Naive B cell (primary cell): ENCODE results near the gene HAPLN2. TPM values are rescaled to one million over a fixed set of nuclear protein-coding genes. Genes with fewer than 3 reads are reported as not detected.

Source experiments
- ATAC-seq, 2 donors: fragments of 150-1000 bp; cut with Tn5 transposase; 2 replicates each; pipeline ENCODE4 v1.10.0; 2021; ENCODE audit warnings: low read depth in 2 of 2, mild to moderate bottlenecking in 2 of 2, moderate library complexity in 2 of 2
- DNase-seq: peaks from one replicate; pipeline ENCODE4 v3.0.0; 2022
- H3K27ac Mint-ChIP-seq, 6 donors: one replicate each; pipeline ENCODE4 v1.8.0; 2020 to 2022; ENCODE audit warnings: mild to moderate bottlenecking in 6 of 6, mixed read lengths in 6 of 6, moderate library complexity in 5 of 6, inconsistent platforms in 2 of 6
- H3K27me3 Mint-ChIP-seq, 3 donors: one replicate each; pipeline ENCODE4 v1.8.0; 2021 to 2022; ENCODE audit warnings: mixed read lengths in 3 of 3, mild to moderate bottlenecking in 1 of 3
- H3K36me3 Mint-ChIP-seq, 2 donors: one replicate each; pipeline ENCODE4 v1.8.0; 2020 to 2022; ENCODE audit warnings: mixed read lengths in 2 of 2, inconsistent platforms in 1 of 2, mild to moderate bottlenecking in 1 of 2
- H3K4me1 Mint-ChIP-seq, 3 donors: one replicate each; pipeline ENCODE4 v1.8.0; 2020 to 2022; ENCODE audit warnings: mixed read lengths in 3 of 3, inconsistent platforms in 1 of 3, mild to moderate bottlenecking in 1 of 3, moderate library complexity in 1 of 3
- H3K4me3 Mint-ChIP-seq, 8 donors: one replicate each; pipeline ENCODE4 v1.8.0; 2020 to 2022; ENCODE audit warnings: mild to moderate bottlenecking in 8 of 8, mixed read lengths in 8 of 8, moderate library complexity in 8 of 8, inconsistent platforms in 2 of 8
- H3K9me3 Mint-ChIP-seq, 7 donors: one replicate each; pipeline ENCODE4 v1.8.0; 2020 to 2022; ENCODE audit warnings: mixed read lengths in 7 of 7, mild to moderate bottlenecking in 5 of 7, inconsistent platforms in 2 of 7, moderate library complexity in 1 of 7
- polyA plus RNA-seq, 6 donors: library from polyadenylated mRNA; unstranded; fragments of 300-500 nt; fragmentation: Illumina TruSeq; gene quantifications; one replicate each; pipeline ENCODE4 v1.2.3, GENCODE V29; 2021; ENCODE audit warnings: low read depth in 6 of 6

HAPLN2 gene
- polyA plus RNA-seq, 6 donors from 2014 or later = not detected

DNA sequence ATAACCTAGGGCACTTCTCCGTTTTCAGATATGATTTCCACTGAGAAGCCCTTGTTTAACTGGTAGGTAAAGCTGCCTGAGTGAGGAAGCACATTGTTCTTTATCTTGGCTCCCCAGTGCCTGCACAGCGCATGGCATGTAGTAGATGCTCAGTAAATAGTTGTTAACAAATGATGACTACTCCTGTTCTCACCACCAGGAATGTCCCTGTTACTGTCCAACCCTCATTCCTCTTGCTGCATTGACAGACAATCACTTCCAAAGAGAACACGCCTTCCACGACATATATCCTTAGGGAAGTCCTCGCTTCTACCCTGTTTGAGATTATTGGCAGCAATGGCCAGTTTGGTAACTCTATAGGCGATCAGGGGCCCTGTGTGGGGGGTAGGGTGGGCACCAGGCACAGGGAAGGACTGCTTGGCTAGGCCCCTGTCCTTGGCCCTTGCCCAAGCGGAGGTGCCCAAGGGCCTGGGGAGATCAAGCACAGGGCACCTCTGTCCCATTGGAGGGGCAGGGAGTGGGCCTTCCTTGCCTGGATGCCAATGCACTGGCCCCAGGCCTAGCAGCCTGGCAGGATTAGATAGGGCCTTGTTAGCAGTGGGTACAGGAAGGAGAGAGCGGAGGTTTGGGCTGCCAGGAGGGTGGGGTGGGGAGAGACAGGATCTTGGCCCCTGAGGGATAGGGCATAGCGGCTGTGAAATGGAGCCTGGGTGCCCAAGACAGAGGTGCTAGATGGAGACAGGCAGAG is 47.8 kb downstream of the HAPLN2 start:
- Mint-ChIP-seq H3K36me3 (peaks cover 0 to 9% of the 10 kb centered on the region in 2 donors), H3K27ac (peak overlapping the region in 2 of 6 donors; percentile 78 to 89), H3K4me1 (peaks cover 46 to 55% (median 50%) of the 10 kb centered on the region in 3 donors), H3K9me3 (no peaks in the 10 kb centered on the region), H3K4me3 (peak overlapping the region in 1 of 8 donors; percentile 11), H3K27me3 (peaks cover 12 to 38% (median 23%) of the 10 kb centered on the region in 3 donors)
- ATAC-seq = no peak
- no peak for DNase-seq

DNA sequence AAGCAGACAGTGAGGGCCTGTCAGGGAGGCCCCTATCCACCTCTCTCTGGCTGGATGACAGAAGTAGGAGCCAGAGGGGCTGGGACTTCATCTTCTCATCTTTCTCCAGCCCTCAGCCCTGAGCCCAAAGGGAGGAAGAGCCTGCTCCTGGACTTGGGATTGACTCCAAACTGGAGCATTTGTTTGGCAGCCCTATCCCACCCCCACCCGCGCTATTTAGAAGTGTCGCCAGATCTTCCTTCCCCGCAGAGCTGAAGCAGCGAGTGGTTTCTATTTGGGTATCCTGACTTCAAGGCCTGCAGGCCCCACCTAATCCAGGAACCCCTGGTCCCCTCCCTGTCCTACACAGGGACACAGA is 48.4 kb downstream of the HAPLN2 start:
- no peaks in the 10 kb centered on the region for H3K9me3 Mint-ChIP-seq
- H3K36me3 Mint-ChIP-seq = peaks cover 0 to 9% of the 10 kb centered on the region in 2 donors
- peak overlapping the region in 1 of 6 donors; percentile 85 for H3K27ac Mint-ChIP-seq
- DNase-seq (no peak), ATAC-seq (no peak)
- peaks cover 17 to 44% (median 29%) of the 10 kb centered on the region in 3 donors for H3K27me3 Mint-ChIP-seq
- no peak overlapping the region for H3K4me3 Mint-ChIP-seq
- peaks cover 41 to 50% (median 47%) of the 10 kb centered on the region in 3 donors for H3K4me1 Mint-ChIP-seq

- Mint-ChIP-seq H3K27me3 (peaks cover 20 to 44% (median 33%) of the 10 kb centered on the region in 3 donors), H3K36me3 (peaks cover 0 to 9% of the 10 kb centered on the region in 2 donors), H3K4me1 (peaks cover 36 to 44% (median 43%) of the 10 kb centered on the region in 3 donors), H3K9me3 (no peaks in the 10 kb centered on the region), H3K27ac (peak overlapping the region in 2 of 6 donors; percentile 15 to 85), H3K4me3 (no peak overlapping the region)
- ATAC-seq (no peak), DNase-seq (no peak)
These were observed 48.9 kb downstream of the HAPLN2 start for GRCh38 chr1:156667968-156668709.

DNA sequence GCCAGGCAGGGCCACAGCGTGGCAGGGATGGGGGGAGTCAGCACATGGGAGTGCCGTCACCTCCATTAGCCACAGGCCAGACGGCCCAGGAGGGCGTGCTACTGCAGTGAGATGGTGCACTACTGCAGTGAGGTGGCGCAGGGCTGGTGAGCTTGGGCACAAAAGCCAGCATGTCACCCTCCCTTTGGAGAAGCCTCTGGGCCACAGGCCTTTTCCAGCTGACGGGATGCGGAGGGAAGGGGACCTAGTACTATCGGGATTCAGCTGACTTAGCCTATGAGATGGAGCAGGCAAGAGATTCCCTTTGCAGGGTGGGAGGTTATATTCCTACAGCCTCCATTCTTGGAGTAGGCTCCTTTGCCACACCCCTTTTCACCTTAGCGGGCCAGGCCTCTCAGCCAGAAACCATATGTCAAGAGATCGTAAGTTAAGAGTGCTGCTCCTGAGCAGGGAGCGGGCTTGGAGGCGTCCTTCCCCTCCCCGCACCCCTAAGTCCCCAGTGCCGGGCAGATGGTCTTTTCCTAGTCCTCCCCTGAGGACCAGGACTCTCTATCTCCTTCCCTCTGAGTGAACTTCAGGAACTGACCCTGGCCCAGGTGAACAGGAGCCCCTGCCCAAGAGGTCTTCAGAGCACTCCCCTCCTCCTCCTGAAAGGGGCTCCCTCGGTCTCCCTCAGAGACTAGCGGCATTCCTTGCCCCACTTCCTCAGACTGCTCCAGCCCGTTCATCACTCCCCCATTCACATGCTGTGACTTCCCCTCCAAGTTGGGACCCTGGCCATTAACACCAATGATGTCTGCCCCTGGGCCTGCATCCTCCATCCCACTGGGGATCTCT is 49.8 kb downstream of the HAPLN2 start:
- peaks cover 0 to 9% of the 10 kb centered on the region in 2 donors for H3K36me3 Mint-ChIP-seq
- DNase-seq = no peak
- no peak overlapping the region for H3K27ac Mint-ChIP-seq
- no peak for ATAC-seq
- H3K9me3 Mint-ChIP-seq = no peaks in the 10 kb centered on the region
- peaks cover 26 to 49% (median 42%) of the 10 kb centered on the region in 3 donors for H3K27me3 Mint-ChIP-seq
- peak overlapping the region in 2 of 8 donors; percentile 70 to 76 for H3K4me3 Mint-ChIP-seq
- peaks cover 27 to 35% (median 34%) of the 10 kb centered on the region in 3 donors for H3K4me1 Mint-ChIP-seq

DNA sequence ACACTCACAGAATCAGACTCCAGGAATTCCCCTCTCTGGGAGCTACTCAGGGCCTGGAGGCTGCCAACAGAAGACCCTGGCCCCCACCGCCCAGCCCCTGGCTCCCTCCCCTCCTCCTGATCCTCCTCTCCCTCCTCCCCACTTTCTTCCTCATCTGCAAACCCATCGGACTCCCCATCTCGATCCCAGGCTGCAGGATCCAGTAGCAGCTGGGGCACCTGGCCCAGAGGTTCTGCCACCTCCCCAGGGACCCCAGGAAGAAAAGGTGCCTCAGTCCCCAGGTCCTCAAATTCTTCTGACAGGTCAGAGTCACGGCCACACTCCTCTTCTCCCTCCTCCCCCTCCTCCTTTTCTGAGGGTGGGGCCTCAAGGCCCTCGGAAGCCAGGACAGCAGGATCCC is 50.6 kb downstream of the HAPLN2 start:
- Mint-ChIP-seq H3K27me3 (peaks cover 26 to 57% (median 49%) of the 10 kb centered on the region in 3 donors), H3K4me1 (peaks cover 20 to 29% (median 28%) of the 10 kb centered on the region in 3 donors), H3K4me3 (no peak overlapping the region), H3K9me3 (no peaks in the 10 kb centered on the region), H3K27ac (no peak overlapping the region), H3K36me3 (peaks cover 0 to 9% of the 10 kb centered on the region in 2 donors)
- no peak for DNase-seq
- no peak for ATAC-seq

GRCh38 chr1:156670359-156670758 is 51.1 kb downstream of the HAPLN2 start:
- H3K4me1 Mint-ChIP-seq = peaks cover 14 to 23% (median 22%) of the 10 kb centered on the region in 3 donors

DNA sequence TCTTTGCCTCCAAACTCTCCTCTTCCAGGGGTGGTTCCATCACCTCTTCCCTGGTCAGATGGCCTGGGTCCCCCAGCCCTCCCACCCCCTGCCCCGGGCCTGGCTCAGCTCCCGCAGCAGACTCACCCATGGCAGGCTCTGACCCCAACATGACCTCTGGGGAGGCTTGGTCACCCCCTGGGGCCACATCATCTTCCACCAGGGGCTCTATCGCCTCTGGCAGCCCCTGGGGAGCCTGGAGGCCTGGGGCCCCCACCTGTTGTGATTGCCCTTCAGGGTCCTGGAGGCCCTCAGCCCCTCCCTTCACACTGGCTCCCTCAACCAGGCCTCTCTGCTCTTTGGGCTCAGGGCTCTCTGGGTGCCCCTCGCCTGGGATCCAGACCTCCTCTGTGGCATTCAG is 51.6 kb downstream of the HAPLN2 start:
- no peaks in the 10 kb centered on the region for H3K9me3 Mint-ChIP-seq
- ATAC-seq (no peak), DNase-seq (no peak)
- peaks cover 10 to 19% (median 18%) of the 10 kb centered on the region in 3 donors for H3K4me1 Mint-ChIP-seq
- H3K27ac Mint-ChIP-seq = peak overlapping the region in 1 of 6 donors; percentile 83
- no peak overlapping the region for H3K4me3 Mint-ChIP-seq
- H3K27me3 Mint-ChIP-seq = peaks cover 26 to 64% (median 57%) of the 10 kb centered on the region in 3 donors
- H3K36me3 Mint-ChIP-seq = peaks cover 0 to 9% of the 10 kb centered on the region in 2 donors

More at GRCh38 chr1:156670359-156670758, 51.1 kb downstream of the HAPLN2 start:
- Mint-ChIP-seq H3K27ac (peak overlapping the region in 1 of 6 donors; percentile 26), H3K27me3 (peaks cover 26 to 62% (median 52%) of the 10 kb centered on the region in 3 donors), H3K36me3 (peaks cover 0 to 9% of the 10 kb centered on the region in 2 donors), H3K9me3 (no peaks in the 10 kb centered on the region), H3K4me3 (no peak overlapping the region)
- no peak for ATAC-seq
- no peak for DNase-seq

- H3K36me3 Mint-ChIP-seq = peaks cover 0 to 9% of the 10 kb centered on the region in 2 donors
- H3K9me3 Mint-ChIP-seq = no peaks in the 10 kb centered on the region
- H3K27me3 Mint-ChIP-seq = peaks cover 26 to 68% (median 58%) of the 10 kb centered on the region in 3 donors
- no peak overlapping the region for H3K4me3 Mint-ChIP-seq
- ATAC-seq (no peak), DNase-seq (no peak)
- H3K27ac Mint-ChIP-seq = peak overlapping the region in 1 of 6 donors; percentile 17
- H3K4me1 Mint-ChIP-seq = peaks cover 5 to 12% (median 7%) of the 10 kb centered on the region in 3 donors
These were observed 52.6 kb downstream of the HAPLN2 start for GRCh38 chr1:156671804-156672203.

DNA sequence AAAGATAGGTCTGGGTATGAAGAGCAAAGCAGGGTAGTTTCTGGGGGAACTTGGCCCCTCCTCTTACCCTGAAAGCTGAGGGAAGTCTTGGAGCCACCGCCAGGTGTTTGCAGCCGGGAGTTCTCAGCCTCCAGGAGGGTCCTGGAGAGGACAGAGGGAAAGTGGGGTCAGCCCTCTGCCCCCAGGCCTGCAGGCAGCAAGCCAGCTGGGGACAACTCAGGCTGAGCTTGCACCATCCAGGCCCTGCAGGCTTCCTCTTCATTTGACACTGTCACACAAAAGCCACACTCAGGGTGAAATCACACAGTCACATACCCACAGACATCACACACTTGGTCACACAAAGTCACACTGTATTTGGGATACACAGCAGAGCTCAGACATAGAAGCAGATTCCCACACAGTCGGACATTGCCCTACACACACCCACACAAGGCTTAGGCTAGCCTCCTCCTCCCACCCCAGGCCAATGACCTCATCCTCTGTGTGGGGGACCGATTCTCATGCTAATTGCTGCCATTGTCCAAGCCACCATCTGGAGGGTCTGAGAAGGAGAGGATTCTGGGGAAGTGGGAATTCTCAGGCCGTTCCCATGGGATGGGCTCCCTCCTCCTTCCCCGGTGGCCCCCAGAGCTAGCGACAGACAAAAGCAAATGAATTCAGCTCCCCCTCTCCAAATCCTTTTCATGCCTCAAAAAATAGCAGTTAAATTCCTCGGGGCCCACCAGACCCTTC is 54.3 kb downstream of the HAPLN2 start:
- DNase-seq = no peak
- H3K27me3 Mint-ChIP-seq = peaks cover 38 to 85% (median 76%) of the 10 kb centered on the region in 3 donors
- H3K9me3 Mint-ChIP-seq = no peaks in the 10 kb centered on the region
- no peak overlapping the region for H3K27ac Mint-ChIP-seq
- no peak overlapping the region for H3K4me3 Mint-ChIP-seq
- peaks cover 5 to 16% of the 10 kb centered on the region in 2 donors for H3K36me3 Mint-ChIP-seq
- no peak for ATAC-seq
- peaks cover 14 to 21% (median 19%) of the 10 kb centered on the region in 3 donors for H3K4me1 Mint-ChIP-seq

Other genes with a start within 250 kb of the HAPLN2 start
- gene MEF2D, start 118.6 kb upstream of the HAPLN2 start, polyA plus RNA-seq = 10 to 100 TPM in 3 of 6 donors, 1 to 10 TPM in 3; 6.9 to 15.8 (median 9.1) TPM
- gene IQGAP3, start 46.9 kb upstream of the HAPLN2 start, polyA plus RNA-seq = not detected
- 1 to 10 TPM in 5 of 6 donors, not detected in 1; 2.4 to 4.5 (median 3.2) TPM for gene TTC24, start 39.7 kb upstream of the HAPLN2 start, polyA plus RNA-seq
- 100 to 1,000 TPM in 5 of 6 donors, 10 to 100 TPM in 1; 97.6 to 177 (median 110) TPM for gene NAXE, start 27.6 kb upstream of the HAPLN2 start, polyA plus RNA-seq
- gene GPATCH4, start 17.9 kb upstream of the HAPLN2 start, polyA plus RNA-seq = 10 to 100 TPM; 16.6 to 47.9 (median 28.7) TPM
- gene BCAN, start 22.7 kb downstream of the HAPLN2 start, polyA plus RNA-seq = not detected
- not detected for gene NES, start 58.0 kb downstream of the HAPLN2 start, polyA plus RNA-seq
- under 1 TPM in 1 of 6 donors, not detected in 5; 0.29 TPM for gene CRABP2, start 86.2 kb downstream of the HAPLN2 start, polyA plus RNA-seq
- gene METTL25B, start 109.1 kb downstream of the HAPLN2 start, polyA plus RNA-seq = 10 to 100 TPM in 3 of 6 donors, 1 to 10 TPM in 3; 6.9 to 14.4 (median 9.6) TPM
- 10 to 100 TPM; 14.3 to 35.0 (median 26.3) TPM for gene ISG20L2, start 109.4 kb downstream of the HAPLN2 start, polyA plus RNA-seq
- gene MRPL24, start 121.7 kb downstream of the HAPLN2 start, polyA plus RNA-seq = 100 to 1,000 TPM in 1 of 6 donors, 10 to 100 TPM in 5; 70.7 to 117 (median 76.1) TPM
- gene HDGF, start 132.3 kb downstream of the HAPLN2 start, polyA plus RNA-seq = 10 to 100 TPM; 19.6 to 33.8 (median 26.3) TPM
- 10 to 100 TPM; 31.9 to 69.4 (median 38.9) TPM for gene PRCC, start 148.1 kb downstream of the HAPLN2 start, polyA plus RNA-seq
- 1 to 10 TPM in 1 of 6 donors, under 1 TPM in 4, not detected in 1; 0.26 to 1.2 (median 0.31) TPM for gene SH2D2A, start 197.4 kb downstream of the HAPLN2 start, polyA plus RNA-seq
- gene INSRR, start 239.7 kb downstream of the HAPLN2 start, polyA plus RNA-seq = not detected
- gene NTRK1, start 241.4 kb downstream of the HAPLN2 start, polyA plus RNA-seq = not detected